ENCODE measurements around the gene VASN. TPM values are rescaled to one million over a fixed set of nuclear protein-coding genes. Genes with fewer than 3 reads are reported as not detected.

Gene VASN
- total RNA-seq, 1 donor from 2014 or later: 3.1 TPM

DNA sequence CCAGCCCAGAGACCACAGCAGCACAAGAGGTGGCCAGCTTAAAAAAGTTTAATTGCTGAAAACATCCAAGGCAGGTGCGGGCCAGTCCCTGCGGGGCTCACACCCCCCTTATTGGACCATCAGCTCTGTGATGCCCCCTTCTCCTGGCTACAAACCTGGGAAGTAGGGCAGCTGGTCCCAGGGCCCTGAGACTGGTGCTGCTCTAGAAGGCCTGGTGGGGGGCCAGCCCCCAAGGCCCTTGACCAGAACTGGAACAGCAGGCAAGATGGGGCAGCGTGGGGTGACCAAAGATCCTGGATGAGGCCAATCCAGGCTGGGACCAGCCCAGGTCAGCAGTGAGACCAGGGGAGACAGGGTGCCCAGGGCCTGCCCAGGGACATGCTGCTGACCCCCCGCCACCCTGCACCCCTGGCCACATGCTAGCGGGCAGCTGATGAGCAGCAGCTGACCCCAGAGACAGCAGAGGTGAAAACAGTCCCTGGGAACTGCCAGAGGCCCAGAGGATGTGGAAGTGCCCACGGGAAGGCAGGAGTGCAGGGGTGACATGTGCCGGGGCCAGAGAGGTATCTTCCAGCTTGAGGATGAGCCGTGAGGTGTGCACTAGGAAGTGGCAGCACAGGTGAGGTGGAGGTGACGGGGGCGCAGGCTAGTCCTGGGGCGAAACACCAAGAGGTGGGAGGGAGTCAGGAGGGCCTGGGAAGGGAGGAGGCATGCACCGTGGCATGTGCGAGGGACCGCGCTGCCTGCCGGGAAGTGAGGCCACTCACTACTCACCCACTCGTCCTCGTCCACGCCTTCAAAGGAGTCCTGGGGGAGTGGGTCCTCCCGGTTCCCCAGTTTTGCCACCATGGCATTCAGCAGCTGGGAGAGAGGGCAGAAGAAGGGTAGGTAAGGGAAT is 16.9 kb upstream of the VASN start:
- H3K4me2 ChIP-seq: no peak overlapping the region
- no peak overlapping the region for H3K27ac ChIP-seq
- peaks cover 11% of the 10 kb centered on the region for H4K20me1 ChIP-seq (ENCODE audit: low read depth)
- Mint-ChIP-seq H3K4me3 (no peak overlapping the region), H3K27me3 (ENCODE audit: insufficient read depth, low read depth) (peaks cover 11% of the 10 kb centered on the region), H3K4me1 (peaks cover 10% of the 10 kb centered on the region), H3K9me3 (no peaks in the 10 kb centered on the region), H3K36me3 (no peaks in the 10 kb centered on the region), H3K27ac (no peak overlapping the region)
- H3K4me1 ChIP-seq: peaks cover 4% of the 10 kb centered on the region
- no peaks in the 10 kb centered on the region for H3K36me3 ChIP-seq
- no peaks in the 10 kb centered on the region for H3K9me3 ChIP-seq (ENCODE audit: low read depth)
- H3F3A ChIP-seq (ENCODE audit: low read depth): peaks cover 11% of the 10 kb centered on the region
- DNase-seq (ENCODE audit: low spot score): no peak
- H3K9ac ChIP-seq: no peak overlapping the region
- peaks cover 12% of the 10 kb centered on the region for H3K79me2 ChIP-seq (ENCODE audit: low read depth)
- H3K27me3 ChIP-seq: peaks cover 6% of the 10 kb centered on the region
- no peak overlapping the region for H3K4me3 ChIP-seq
- TF ChIP-seq, protein P1, sequence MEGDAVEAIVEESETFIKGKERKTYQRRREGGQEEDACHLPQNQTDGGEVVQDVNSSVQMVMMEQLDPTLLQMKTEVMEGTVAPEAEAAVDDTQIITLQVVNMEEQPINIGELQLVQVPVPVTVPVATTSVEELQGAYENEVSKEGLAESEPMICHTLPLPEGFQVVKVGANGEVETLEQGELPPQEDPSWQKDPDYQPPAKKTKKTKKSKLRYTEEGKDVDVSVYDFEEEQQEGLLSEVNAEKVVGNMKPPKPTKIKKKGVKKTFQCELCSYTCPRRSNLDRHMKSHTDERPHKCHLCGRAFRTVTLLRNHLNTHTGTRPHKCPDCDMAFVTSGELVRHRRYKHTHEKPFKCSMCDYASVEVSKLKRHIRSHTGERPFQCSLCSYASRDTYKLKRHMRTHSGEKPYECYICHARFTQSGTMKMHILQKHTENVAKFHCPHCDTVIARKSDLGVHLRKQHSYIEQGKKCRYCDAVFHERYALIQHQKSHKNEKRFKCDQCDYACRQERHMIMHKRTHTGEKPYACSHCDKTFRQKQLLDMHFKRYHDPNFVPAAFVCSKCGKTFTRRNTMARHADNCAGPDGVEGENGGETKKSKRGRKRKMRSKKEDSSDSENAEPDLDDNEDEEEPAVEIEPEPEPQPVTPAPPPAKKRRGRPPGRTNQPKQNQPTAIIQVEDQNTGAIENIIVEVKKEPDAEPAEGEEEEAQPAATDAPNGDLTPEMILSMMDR (IDR thresholded peaks at IDR 0.05): no peak
- TF ChIP-seq EZH2phosphoT487 (IDR thresholded peaks at IDR 0.05) (no peak), EZH2 (IDR thresholded peaks at IDR 0.05) (no peak)
- H2AFZ ChIP-seq (replicated peaks): no peak overlapping the region

GRCh38 chr16:4356820-4357219 is 14.8 kb upstream of the VASN start:
- TF ChIP-seq EZH2phosphoT487 (IDR thresholded peaks at IDR 0.05): no peak
- TF ChIP-seq, protein P1 (IDR thresholded peaks at IDR 0.05): no peak
- TF ChIP-seq EZH2 (IDR thresholded peaks at IDR 0.05): no peak
- H3F3A ChIP-seq (ENCODE audit: low read depth): peaks cover 2% of the 10 kb centered on the region
- H3K79me2 ChIP-seq (ENCODE audit: low read depth): no peaks in the 10 kb centered on the region
- H3K36me3 Mint-ChIP-seq: no peaks in the 10 kb centered on the region
- peaks cover 1% of the 10 kb centered on the region for H3K27me3 ChIP-seq
- no peaks in the 10 kb centered on the region for H3K9me3 ChIP-seq (ENCODE audit: low read depth)
- no peaks in the 10 kb centered on the region for H3K9me3 Mint-ChIP-seq
- no peak overlapping the region for H3K9ac ChIP-seq
- no peak for DNase-seq (ENCODE audit: low spot score)
- no peak overlapping the region for H3K4me3 ChIP-seq
- H2AFZ ChIP-seq (replicated peaks): no peak overlapping the region
- H3K4me1 ChIP-seq: no peaks in the 10 kb centered on the region
- no peak overlapping the region for H3K27ac ChIP-seq
- H3K36me3 ChIP-seq: no peaks in the 10 kb centered on the region
- H3K4me3 Mint-ChIP-seq: no peak overlapping the region
- H3K4me2 ChIP-seq: no peak overlapping the region
- H3K27ac Mint-ChIP-seq: no peak overlapping the region
- H3K27me3 Mint-ChIP-seq (ENCODE audit: insufficient read depth, low read depth): peaks cover 11% of the 10 kb centered on the region
- peaks cover 5% of the 10 kb centered on the region for H3K4me1 Mint-ChIP-seq
- H4K20me1 ChIP-seq (ENCODE audit: low read depth): no peaks in the 10 kb centered on the region

GRCh38 chr16:4358236-4358635 is 13.4 kb upstream of the VASN start:
- H3K9me3 ChIP-seq (ENCODE audit: low read depth): no peaks in the 10 kb centered on the region
- no peak for DNase-seq (ENCODE audit: low spot score)
- no peak overlapping the region for H2AFZ ChIP-seq (replicated peaks)
- no peaks in the 10 kb centered on the region for H3K27me3 ChIP-seq
- no peaks in the 10 kb centered on the region for H3K36me3 ChIP-seq
- H3F3A ChIP-seq (ENCODE audit: low read depth): no peaks in the 10 kb centered on the region
- no peak overlapping the region for H3K4me3 ChIP-seq
- peaks cover 6% of the 10 kb centered on the region for H3K4me1 Mint-ChIP-seq
- peaks cover 2% of the 10 kb centered on the region for H3K36me3 Mint-ChIP-seq
- no peak overlapping the region for H3K27ac Mint-ChIP-seq
- H3K79me2 ChIP-seq (ENCODE audit: low read depth): no peaks in the 10 kb centered on the region
- H3K27ac ChIP-seq: no peak overlapping the region
- H3K4me3 Mint-ChIP-seq: no peak overlapping the region
- H3K27me3 Mint-ChIP-seq (ENCODE audit: insufficient read depth, low read depth): peaks cover 10% of the 10 kb centered on the region
- H3K4me2 ChIP-seq: no peak overlapping the region
- TF ChIP-seq EZH2phosphoT487 (IDR thresholded peaks at IDR 0.05): no peak
- no peak for TF ChIP-seq EZH2 (IDR thresholded peaks at IDR 0.05)
- TF ChIP-seq, protein P1 (IDR thresholded peaks at IDR 0.05): no peak
- no peaks in the 10 kb centered on the region for H3K4me1 ChIP-seq
- H4K20me1 ChIP-seq (ENCODE audit: low read depth): no peaks in the 10 kb centered on the region
- no peak overlapping the region for H3K9ac ChIP-seq
- no peaks in the 10 kb centered on the region for H3K9me3 Mint-ChIP-seq

Measured in neural progenitor cell (in vitro differentiated cells).